Naive thymus-derived CD8-positive, alpha-beta T cell (primary cell): ENCODE measurements around the gene FOXN1. TPM values are rescaled to one million over a fixed set of nuclear protein-coding genes. Genes with fewer than 3 reads are reported as not detected.
A peak's percentile ranks its signal among the peaks of the same experiment; 100 is the strongest.

Source experiments
- ATAC-seq, 2 donors: fragments of 150-1000 bp; cut with Tn5 transposase in 1 of 2; sonication (Bioruptor Pico), chemical (Tn5 transposase) in 1 of 2; 1 replicate in 1 of 2; 2 replicates in 1 of 2; pipeline ENCODE4 v1.10.0; 2021; ENCODE audit warnings: mild to moderate bottlenecking in 2 of 2, moderate library complexity in 2 of 2
- POLR2A ChIA-PET: fragments of 350-600 bp; sonication (Branson Sonifier 250); formaldehyde crosslinking; loops from one replicate; lab custom pipeline; 2021; ENCODE audit warnings: antibody characterized with exemption; lab: Charles Lee
- DNase-seq, 10 donors: peaks; one replicate each; pipeline versions ENCODE4 v3.0.0 to v3.0.0-alpha.2; 2020 to 2022
- H3K27ac Mint-ChIP-seq, 10 donors: one replicate each; pipeline ENCODE4 v1.8.0; 2020 to 2022; ENCODE audit warnings: mild to moderate bottlenecking in 10 of 10, mixed read lengths in 10 of 10, moderate library complexity in 4 of 10, inconsistent platforms in 1 of 10
- H3K27me3 Mint-ChIP-seq, 5 donors: one replicate each; pipeline ENCODE4 v1.8.0; 2021 to 2022; ENCODE audit warnings: mixed read lengths in 5 of 5
- H3K36me3 Mint-ChIP-seq, 3 donors: one replicate each; pipeline ENCODE4 v1.8.0; 2020 to 2022; ENCODE audit warnings: mixed read lengths in 3 of 3, mild to moderate bottlenecking in 2 of 3, inconsistent platforms in 1 of 3
- H3K4me1 Mint-ChIP-seq, 4 donors: one replicate each; pipeline ENCODE4 v1.8.0; 2021 to 2022; ENCODE audit warnings: mixed read lengths in 4 of 4
- H3K4me3 Mint-ChIP-seq, 10 donors: one replicate each; pipeline ENCODE4 v1.8.0; 2020 to 2022; ENCODE audit warnings: mild to moderate bottlenecking in 10 of 10, mixed read lengths in 10 of 10, moderate library complexity in 6 of 10, inconsistent platforms in 1 of 10
- H3K9me3 Mint-ChIP-seq, 9 donors: one replicate each; pipeline ENCODE4 v1.8.0; 2020 to 2022; ENCODE audit warnings: mixed read lengths in 9 of 9, mild to moderate bottlenecking in 3 of 9, inconsistent platforms in 1 of 9, moderate library complexity in 1 of 9
- polyA plus RNA-seq, 3 donors: library from polyadenylated mRNA; unstranded; fragments of 300-500 nt; fragmentation: Illumina TruSeq; gene quantifications; one replicate each; pipeline ENCODE4 v1.2.3, GENCODE V29; 2021
- total RNA-seq, 8 experiments: library from RNA in 2 of 8; stranded (reverse) in 2 of 8; gene quantifications; one replicate each; pipeline ENCODE4 v1.2.3 and lab custom pipeline; 2021 to 2026

The FOXN1 gene
- total and polyA plus RNA-seq, 5 experiments from 2014 or later, result not detected

DNA sequence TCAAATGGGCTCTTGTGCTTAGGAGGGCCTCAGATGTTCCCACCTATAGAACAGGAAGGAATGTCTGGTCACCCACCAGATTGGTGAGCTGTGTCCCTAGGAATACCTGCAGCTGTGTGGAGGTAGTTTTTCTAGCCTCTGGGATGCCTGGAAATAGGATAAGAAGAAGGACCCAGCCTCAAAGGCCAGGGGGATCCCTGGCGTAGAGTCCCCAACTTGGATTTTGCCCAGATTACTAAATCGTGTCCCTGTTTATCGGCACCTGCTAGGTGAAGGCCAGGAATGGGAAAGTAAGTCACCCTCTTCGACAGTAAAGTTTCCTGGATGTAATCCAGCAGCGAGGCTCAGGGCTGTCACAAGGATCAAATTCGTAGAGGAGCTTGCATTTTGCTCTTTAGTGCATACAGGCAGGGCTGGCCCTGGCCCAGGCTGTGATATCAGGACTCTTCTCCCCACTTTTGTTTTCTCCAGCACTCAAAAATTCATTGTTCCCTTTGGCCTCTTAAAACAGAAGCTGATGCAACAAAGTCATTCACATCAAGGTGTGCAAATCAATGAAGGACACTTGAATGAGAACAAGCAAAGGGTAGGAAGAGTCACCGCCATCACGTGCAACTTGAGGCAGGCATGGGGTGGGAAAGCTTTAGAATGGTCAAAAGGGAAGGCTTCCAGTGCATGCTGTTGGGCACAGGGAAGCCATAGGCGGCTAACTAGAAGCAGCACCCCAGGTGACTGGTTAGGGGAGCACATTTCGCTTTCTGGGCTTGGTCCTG, 25.2 kb upstream of the FOXN1 start:
- POLR2A ChIA-PET, result no interaction called here
- peaks cover 0 to 8% (median 0%) of the 10 kb centered on the region in 4 donors for H3K4me1 Mint-ChIP-seq

DNA sequence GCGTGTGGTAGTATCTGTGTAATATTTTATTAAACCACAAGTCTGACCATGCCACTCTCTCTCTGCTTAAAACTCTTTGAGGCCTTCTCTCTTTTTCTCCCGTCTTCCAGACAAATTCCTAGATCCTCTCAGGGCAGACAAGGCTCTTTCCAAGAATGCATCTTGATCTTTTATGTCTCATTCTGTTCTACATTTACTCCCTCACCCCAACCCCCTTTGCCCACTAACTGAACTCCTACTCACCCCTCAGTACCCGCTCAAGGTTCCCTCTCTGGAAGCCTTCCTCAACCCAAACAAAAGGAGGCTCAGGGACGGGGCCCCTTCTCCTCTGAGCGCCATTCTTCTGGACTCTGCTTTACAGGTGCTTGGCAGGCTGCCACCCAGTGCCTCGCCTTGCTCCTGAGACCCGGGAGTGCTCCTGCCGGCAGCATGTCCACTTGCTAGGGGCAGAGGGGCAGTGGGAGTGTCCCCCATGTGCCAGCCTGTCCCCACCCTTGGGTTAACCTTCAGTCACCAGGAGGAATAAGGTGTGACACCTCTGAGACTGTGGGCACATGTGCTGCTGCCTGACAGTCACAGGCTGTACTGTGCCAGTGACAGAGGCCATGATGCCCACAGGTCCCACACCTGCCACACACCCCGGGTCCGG, 23.5 kb upstream of the FOXN1 start:
- DNase-seq (peak in 1 of 10 donors; percentile 28), ATAC-seq (no peak)
- Mint-ChIP-seq H3K9me3 (no peaks in the 10 kb centered on the region), H3K27ac (no peak overlapping the region), H3K4me3 (no peak overlapping the region), H3K4me1 (no peaks in the 10 kb centered on the region), H3K27me3 (peaks cover 0 to 15% (median 1%) of the 10 kb centered on the region in 5 donors), H3K36me3 (no peaks in the 10 kb centered on the region)
- POLR2A ChIA-PET, result no interaction called here

More for the DNA sequence above, 25.2 kb upstream of the FOXN1 start:
- H3K4me3 Mint-ChIP-seq, result no peak overlapping the region
- H3K9me3 Mint-ChIP-seq, result no peaks in the 10 kb centered on the region
- no peak for ATAC-seq
- H3K27ac Mint-ChIP-seq, result no peak overlapping the region
- peak in 1 of 10 donors; percentile 23 for DNase-seq
- H3K27me3 Mint-ChIP-seq, result peaks cover 0 to 18% (median 1%) of the 10 kb centered on the region in 5 donors
- no peaks in the 10 kb centered on the region for H3K36me3 Mint-ChIP-seq

- DNase-seq (peak in 1 of 10 donors; percentile 4), ATAC-seq (no peak)
- Mint-ChIP-seq H3K9me3 (no peaks in the 10 kb centered on the region), H3K4me3 (no peak overlapping the region), H3K27me3 (peaks cover 0 to 8% (median 1%) of the 10 kb centered on the region in 5 donors), H3K36me3 (no peaks in the 10 kb centered on the region), H3K4me1 (no peaks in the 10 kb centered on the region), H3K27ac (peak overlapping the region in 1 of 10 donors; percentile 59)
- POLR2A ChIA-PET, result no interaction called here
These were observed 21.9 kb upstream of the FOXN1 start for GRCh38 chr17:28484296-28484695.

DNA sequence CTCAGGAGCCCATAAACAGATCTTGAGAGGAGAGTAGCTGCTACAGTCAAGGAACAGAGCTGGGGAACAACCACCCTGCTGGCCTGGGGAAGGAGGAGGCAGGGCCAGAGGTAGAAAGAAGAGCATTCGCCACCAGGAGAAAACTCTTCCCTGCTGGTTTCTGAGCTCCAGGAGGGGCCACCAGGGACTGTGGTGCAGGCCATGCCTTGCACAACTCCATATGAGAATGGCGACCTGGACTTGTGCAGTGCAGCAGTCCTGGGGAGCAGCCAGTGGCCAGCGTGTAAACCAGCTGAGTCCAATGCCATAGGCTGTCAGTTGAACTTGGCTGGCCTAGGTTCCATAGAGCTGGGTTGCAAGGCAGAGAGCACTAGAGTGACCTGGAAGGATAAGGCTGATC, 21.1 kb upstream of the FOXN1 start:
- Mint-ChIP-seq H3K9me3 (no peaks in the 10 kb centered on the region), H3K4me1 (no peaks in the 10 kb centered on the region), H3K36me3 (no peaks in the 10 kb centered on the region), H3K27ac (peak overlapping the region in 1 of 10 donors; percentile 17), H3K4me3 (no peak overlapping the region), H3K27me3 (peaks cover 0 to 8% (median 1%) of the 10 kb centered on the region in 5 donors)
- DNase-seq, result peak in 1 of 10 donors; percentile 31
- POLR2A ChIA-PET, result no interaction called here
- no peak for ATAC-seq

- Mint-ChIP-seq H3K36me3 (no peaks in the 10 kb centered on the region), H3K27ac (no peak overlapping the region), H3K4me1 (no peaks in the 10 kb centered on the region), H3K27me3 (peaks cover 0 to 16% (median 1%) of the 10 kb centered on the region in 5 donors), H3K9me3 (no peaks in the 10 kb centered on the region), H3K4me3 (peak overlapping the region in 1 of 10 donors; percentile 36)
- ATAC-seq (no peak), DNase-seq (peak in 1 of 10 donors; percentile 4)
- POLR2A ChIA-PET, result no interaction called here
These were observed 18.1 kb upstream of the FOXN1 start for GRCh38 chr17:28487881-28488532.

DNA sequence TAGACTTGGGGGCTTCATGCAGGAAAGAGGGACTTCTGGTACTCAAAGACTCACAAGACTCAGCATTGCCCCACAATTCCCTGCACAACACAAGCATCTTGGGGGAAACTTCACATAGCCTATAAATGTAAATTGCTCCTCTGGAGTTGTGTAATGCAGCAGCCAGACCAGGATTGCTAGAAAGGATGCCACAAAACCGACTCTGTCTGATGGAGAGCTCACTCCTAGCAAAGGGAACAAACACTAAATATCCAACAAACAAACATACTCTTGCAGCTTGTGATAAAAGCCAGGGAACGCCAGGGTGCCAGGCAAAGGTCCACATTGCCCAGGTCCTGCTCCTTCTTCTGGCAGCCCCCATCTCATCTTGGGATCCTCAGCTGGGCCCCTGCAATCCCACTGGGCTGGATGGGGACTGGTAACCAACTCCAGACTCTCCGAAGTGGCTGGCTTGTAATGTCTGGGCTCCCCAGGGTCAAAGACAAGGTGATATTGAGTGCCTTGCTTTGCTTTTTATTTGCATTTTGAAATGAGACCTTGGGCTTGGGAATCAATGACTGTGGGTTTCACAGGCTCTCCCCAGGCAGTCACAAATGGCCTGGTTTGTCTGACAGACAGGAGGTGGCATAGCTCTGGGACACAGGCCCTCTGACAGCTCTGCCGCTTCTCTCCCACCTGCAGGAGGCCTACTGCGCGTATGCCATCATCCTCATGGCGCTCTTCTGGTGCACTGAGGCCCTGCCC, 17.4 kb upstream of the FOXN1 start:
- H3K4me3 Mint-ChIP-seq, result no peak overlapping the region
- no peaks in the 10 kb centered on the region for H3K4me1 Mint-ChIP-seq
- DNase-seq, result no peak
- H3K36me3 Mint-ChIP-seq, result no peaks in the 10 kb centered on the region
- H3K9me3 Mint-ChIP-seq, result no peaks in the 10 kb centered on the region
- POLR2A ChIA-PET, result no interaction called here
- no peak for ATAC-seq
- H3K27ac Mint-ChIP-seq, result peak overlapping the region in 1 of 10 donors; percentile 62
- peaks cover 0 to 17% (median 1%) of the 10 kb centered on the region in 5 donors for H3K27me3 Mint-ChIP-seq

DNA sequence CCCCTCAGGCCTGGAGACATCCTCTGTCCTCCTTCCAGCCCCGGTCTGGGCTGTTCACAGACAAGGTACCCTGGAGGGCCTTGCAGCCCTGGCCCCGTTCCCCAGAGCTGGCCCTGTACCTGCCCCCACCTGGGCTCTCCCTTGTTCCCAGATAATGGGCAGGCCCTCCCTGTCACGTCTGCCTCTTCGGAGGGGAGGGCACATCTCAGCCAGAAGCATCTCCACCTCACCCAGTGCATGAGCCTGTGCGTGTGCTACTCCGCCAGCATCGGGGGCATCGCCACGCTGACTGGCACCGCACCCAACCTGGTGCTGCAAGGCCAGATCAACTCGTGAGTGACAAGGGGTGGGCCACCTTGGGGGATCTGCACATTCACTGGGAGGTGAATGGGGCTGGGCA, 14.9 kb upstream of the FOXN1 start:
- Mint-ChIP-seq H3K27me3 (peaks cover 0 to 9% (median 0%) of the 10 kb centered on the region in 5 donors), H3K4me1 (no peaks in the 10 kb centered on the region), H3K27ac (no peak overlapping the region), H3K36me3 (no peaks in the 10 kb centered on the region), H3K4me3 (no peak overlapping the region), H3K9me3 (no peaks in the 10 kb centered on the region)
- POLR2A ChIA-PET, result no interaction called here
- ATAC-seq (no peak), DNase-seq (peak in 1 of 10 donors; percentile 58)

GRCh38 chr17:28491860-28492259, 14.3 kb upstream of the FOXN1 start:
- Mint-ChIP-seq H3K4me1 (no peaks in the 10 kb centered on the region), H3K27me3 (peaks cover 0 to 9% (median 0%) of the 10 kb centered on the region in 5 donors), H3K4me3 (no peak overlapping the region), H3K27ac (no peak overlapping the region), H3K36me3 (no peaks in the 10 kb centered on the region), H3K9me3 (no peaks in the 10 kb centered on the region)
- DNase-seq (peak in 1 of 10 donors; percentile 34), ATAC-seq (no peak)
- POLR2A ChIA-PET, result no interaction called here

GRCh38 chr17:28492352-28493310, 13.5 kb upstream of the FOXN1 start:
- Mint-ChIP-seq H3K27me3 (peaks cover 0 to 9% (median 0%) of the 10 kb centered on the region in 5 donors), H3K4me1 (no peaks in the 10 kb centered on the region), H3K4me3 (no peak overlapping the region), H3K9me3 (no peaks in the 10 kb centered on the region), H3K36me3 (no peaks in the 10 kb centered on the region), H3K27ac (peak overlapping the region in 1 of 10 donors; percentile 1)
- POLR2A ChIA-PET, result interaction anchor here (0.6 to 1.2 kb wide), 2 partner anchors 120 to 152 kb away, joined by 3 read pairs; partner anchors contain the start of gene BLTP2
- no peak for ATAC-seq
- peak in 1 of 10 donors; percentile 45 for DNase-seq

GRCh38 chr17:28493460-28493859, 12.7 kb upstream of the FOXN1 start:
- no peak for ATAC-seq
- peaks cover 0 to 9% (median 0%) of the 10 kb centered on the region in 5 donors for H3K27me3 Mint-ChIP-seq
- no peak overlapping the region for H3K27ac Mint-ChIP-seq

DNA sequence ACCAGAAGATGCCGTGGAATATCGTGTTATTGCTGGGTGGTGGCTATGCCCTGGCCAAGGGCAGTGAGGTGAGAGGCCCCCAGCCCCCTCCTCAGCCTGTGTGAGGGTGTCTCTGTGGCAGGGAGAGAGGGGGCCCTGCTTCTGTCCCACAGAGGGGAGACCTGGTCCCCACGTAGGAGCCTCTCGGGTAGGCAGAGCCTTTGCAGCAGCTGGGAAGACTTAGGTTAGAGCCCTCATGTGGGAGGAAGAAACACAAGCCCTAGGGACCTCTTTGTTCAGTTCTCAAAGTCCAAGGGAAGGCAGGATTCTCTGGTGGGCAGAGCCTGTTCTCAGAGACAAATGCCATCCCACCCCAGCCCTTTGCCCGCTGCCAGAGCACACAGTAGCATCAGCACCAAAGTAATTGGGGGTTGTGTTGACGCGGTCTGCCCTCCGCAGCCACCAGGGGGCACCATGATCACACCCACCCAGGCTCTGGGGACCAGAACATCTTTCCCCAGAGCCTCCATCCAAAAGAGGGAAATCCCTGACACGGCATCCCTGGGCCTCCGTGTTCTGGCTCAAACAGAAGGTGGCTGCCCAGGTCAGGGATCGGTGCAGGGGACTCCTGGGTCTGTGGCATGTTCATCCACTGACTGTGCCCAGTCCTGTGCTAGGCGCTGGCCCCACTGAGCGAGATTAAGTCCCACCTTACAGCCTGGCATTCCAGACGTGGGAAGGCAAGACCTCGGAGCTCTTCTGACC, 11.5 kb upstream of the FOXN1 start:
- no peaks in the 10 kb centered on the region for H3K36me3 Mint-ChIP-seq
- POLR2A ChIA-PET, result interaction anchor here (1.0 to 1.1 kb wide), 2 partner anchors 53 to 60 kb away, joined by 3 read pairs; no protein-coding TSS in a partner anchor
- DNase-seq (peak; percentile 59 to 84 (median 76)), ATAC-seq (peak; percentile 92 to 99)
- H3K27me3 Mint-ChIP-seq, result peaks cover 0 to 9% (median 0%) of the 10 kb centered on the region in 5 donors
- H3K4me1 Mint-ChIP-seq, result no peaks in the 10 kb centered on the region
- peak overlapping the region in 1 of 10 donors; percentile 33 for H3K27ac Mint-ChIP-seq
- no peaks in the 10 kb centered on the region for H3K9me3 Mint-ChIP-seq
- no peak overlapping the region for H3K4me3 Mint-ChIP-seq

More at GRCh38 chr17:28493460-28493859, 12.7 kb upstream of the FOXN1 start:
- H3K36me3 Mint-ChIP-seq, result no peaks in the 10 kb centered on the region
- no peaks in the 10 kb centered on the region for H3K9me3 Mint-ChIP-seq
- no peaks in the 10 kb centered on the region for H3K4me1 Mint-ChIP-seq
- H3K4me3 Mint-ChIP-seq, result no peak overlapping the region
- no peak for DNase-seq
- POLR2A ChIA-PET, result interaction anchor here (0.6 to 1.2 kb wide), 2 partner anchors 119 to 151 kb away, joined by 3 read pairs; partner anchors contain the start of gene BLTP2
